GM10266 (cell line): ENCODE measurements around the gene SLC10A7.

Experiments
- DNase-seq: peaks from one replicate; pipeline ENCODE4 v3.0.0; 2012; ENCODE audit errors: extremely low spot score
- CTCF ChIP-seq: IDR thresholded peaks from 2 replicates; pipeline ENCODE4 v1.5.1; 2012; ENCODE audit warnings: mild to moderate bottlenecking, low read depth; ENCODE audit not compliant: control insufficient read depth, insufficient read depth; ENCODE audit errors: missing control alignments

SLC10A7 gene

GRCh38 chr4:146514651-146515357 lies 6.9 kb downstream of the SLC10A7 start:
- no peak for DNase-seq
- no peak for TF ChIP-seq CTCF

DNA sequence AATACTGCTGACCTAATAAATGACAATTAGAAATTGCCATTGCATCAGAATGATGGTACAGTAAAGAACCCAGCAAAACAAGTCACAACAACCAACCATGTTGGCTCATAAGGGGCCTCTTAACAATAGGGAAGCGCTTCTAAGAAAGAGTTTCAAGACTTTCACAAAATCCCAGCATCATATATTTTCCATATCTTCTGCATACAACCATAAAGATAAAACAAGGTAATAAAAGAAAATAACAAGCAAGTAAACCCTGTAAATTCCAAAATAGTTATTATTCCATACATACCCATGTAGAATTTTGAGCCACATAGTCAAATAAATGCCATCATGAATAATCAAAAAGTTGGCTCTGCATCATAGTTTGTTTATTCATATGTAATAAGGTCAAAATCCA lies 8.2 kb downstream of the SLC10A7 start:
- no peak for DNase-seq
- no peak for TF ChIP-seq CTCF

- no peak for TF ChIP-seq CTCF
- DNase-seq = no peak
Measured at GRCh38 chr4:146511381-146511780, 10.4 kb downstream of the SLC10A7 start.

GRCh38 chr4:146510942-146511341 lies 10.8 kb downstream of the SLC10A7 start:
- no peak for TF ChIP-seq CTCF
- no peak for DNase-seq

GRCh38 chr4:146508229-146508939 lies 13.4 kb downstream of the SLC10A7 start:
- DNase-seq = no peak
- no peak for TF ChIP-seq CTCF

DNA sequence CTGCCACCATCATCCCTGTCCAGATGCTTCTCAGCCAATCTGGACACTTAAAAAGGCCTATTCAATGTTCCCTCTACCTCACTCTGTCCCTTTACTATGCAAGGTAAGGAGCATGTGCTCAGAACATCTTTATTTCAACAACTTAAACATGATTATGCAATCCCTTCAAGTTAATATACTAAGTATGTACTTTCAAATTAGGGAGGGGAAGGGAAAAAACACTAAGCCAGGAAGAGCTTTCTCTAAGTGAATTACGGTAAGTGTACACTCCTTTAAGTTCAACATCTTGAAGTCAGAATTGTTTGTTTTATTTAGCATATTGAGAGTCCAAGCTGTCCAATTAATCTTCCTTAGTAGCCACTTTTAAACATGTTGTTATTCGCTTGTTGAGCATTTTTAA lies 14.1 kb downstream of the SLC10A7 start:
- DNase-seq = no peak

More for the DNA sequence above, 14.1 kb downstream of the SLC10A7 start:
- no peak for TF ChIP-seq CTCF
